GM12801 (cell line): Measurements from ENCODE around the gene ZNF850.

Source experiments
- CTCF ChIP-seq: IDR thresholded peaks from one replicate; pipeline ENCODE4 v1.5.1; 2011; ENCODE audit warnings: control low read depth; ENCODE audit not compliant: insufficient read length; ENCODE audit errors: extremely low read depth

ZNF850 gene

GRCh38 chr19:36772311-36773222 lies at the start of gene ZNF850:
TSS of gene ZNF850 (minus strand) at chr19:36772807. CDS start at chr19:36762606, 10,201 bp downstream.
- TF ChIP-seq CTCF: no peak

- no peak for TF ChIP-seq CTCF
Measured at GRCh38 chr19:36821758-36822157, 49.2 kb upstream of the ZNF850 start.

- no peak for TF ChIP-seq CTCF
Measured at GRCh38 chr19:36819130-36819630, 46.6 kb upstream of the ZNF850 start.

DNA sequence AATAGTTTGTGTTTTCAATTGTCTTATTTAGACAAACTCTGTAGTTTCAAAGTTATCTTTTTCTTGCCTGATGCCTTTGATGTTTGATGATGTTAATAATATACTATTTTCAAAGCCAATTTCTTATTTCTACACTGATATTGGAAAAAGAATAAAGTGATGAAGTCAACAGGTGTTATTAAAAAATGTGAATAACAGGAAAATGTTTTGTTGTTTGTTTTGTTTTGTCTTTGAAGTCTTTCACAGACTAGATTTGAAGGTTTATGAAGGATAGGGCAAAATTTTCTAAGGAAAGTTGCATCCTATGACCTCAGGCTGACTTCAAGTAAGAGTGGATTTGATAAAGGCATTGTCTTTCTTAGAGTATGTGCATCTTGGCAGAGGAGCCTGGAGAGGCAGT lies 34.4 kb upstream of the ZNF850 start:
- no peak for TF ChIP-seq CTCF

- no peak for TF ChIP-seq CTCF
Measured at GRCh38 chr19:36805364-36805763, 32.8 kb upstream of the ZNF850 start.

DNA sequence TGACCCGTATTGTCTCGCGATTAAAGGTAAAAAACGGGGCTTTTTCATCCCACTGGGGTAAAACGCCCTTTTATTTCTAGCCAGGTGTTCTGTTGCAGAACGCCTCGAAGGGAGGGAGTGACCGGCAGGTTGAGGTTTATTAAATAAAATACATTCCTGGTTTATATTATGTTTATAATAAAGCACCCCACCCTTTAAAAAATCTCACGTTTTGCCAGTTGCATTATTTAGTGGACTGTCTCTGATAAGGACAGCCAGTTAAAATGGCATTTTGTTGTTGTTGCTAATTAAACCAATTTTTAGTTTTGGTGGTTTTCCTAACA lies 25.1 kb upstream of the ZNF850 start:
- TF ChIP-seq CTCF: no peak

- TF ChIP-seq CTCF: no peak
Measured at GRCh38 chr19:36796714-36796992, 24.0 kb upstream of the ZNF850 start.

- TF ChIP-seq CTCF: no peak
Measured at GRCh38 chr19:36775768-36776167, 3.2 kb upstream of the ZNF850 start.
